Spleen (tissue), 7 donors: ENCODE results near the gene GDF2.

ENCODE experiments used
- POLR2A ChIP-seq, 3 donors: fragments of 450-650 bp; IDR thresholded peaks; one replicate each; pipeline ENCODE4 v1.5.1; 2017; ENCODE audit warnings: antibody characterized with exemption in 3 of 3, mild to moderate bottlenecking in 1 of 3
- POLR2AphosphoS5 ChIP-seq, 3 donors: sonication (generic); formaldehyde crosslinking; IDR thresholded peaks; one replicate each; pipeline ENCODE4 v1.5.1; 2017; ENCODE audit warnings: antibody characterized with exemption in 3 of 3
- TF ChIP-seq, protein P1 (sequence below), 11 experiments: fragments of 200-600 bp in 7 of 11; fragments of 450-650 bp in 4 of 11; sonication (generic) in 4 of 11; IDR thresholded peaks in 8 of 11; conservative IDR thresholded peaks in 3 of 11; 1 replicate in 7 of 11; 2 replicates in 4 of 11; pipeline versions ENCODE4 v1.4.0 to v1.8.0; 2016 to 2021; ENCODE audit warnings: antibody characterized with exemption in 11 of 11, inconsistent platforms in 4 of 11, mild to moderate bottlenecking in 1 of 11
- donor health status: DM: no; HTN: no; CAD: no; lungs with moderate emphysema.
- donor health status: DM: no; HTN: no; CAD: no.
- donor health status: DM: no; HTN: no; CAD: no.

DNA sequence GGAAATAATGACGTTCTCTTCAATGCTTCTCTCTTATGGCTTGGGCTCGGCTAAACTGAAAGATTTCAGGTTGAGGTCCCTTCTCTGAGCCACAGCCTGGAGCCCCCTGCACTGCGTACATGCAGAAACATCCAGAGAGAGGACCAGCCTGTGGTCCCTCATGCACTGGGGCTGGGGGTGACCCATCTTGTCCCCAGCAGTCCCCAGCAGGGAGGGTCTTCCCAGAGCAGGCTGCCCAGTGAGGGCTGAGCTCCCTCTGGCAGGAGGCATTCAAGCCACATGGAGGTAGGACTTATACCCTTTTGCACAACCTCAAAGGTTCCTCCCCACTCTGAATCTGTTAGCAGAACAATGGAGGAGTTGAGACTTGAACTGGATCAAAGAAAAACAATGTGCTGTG, 14.9 kb upstream of the GDF2 start:
- TF ChIP-seq, protein P1, sequence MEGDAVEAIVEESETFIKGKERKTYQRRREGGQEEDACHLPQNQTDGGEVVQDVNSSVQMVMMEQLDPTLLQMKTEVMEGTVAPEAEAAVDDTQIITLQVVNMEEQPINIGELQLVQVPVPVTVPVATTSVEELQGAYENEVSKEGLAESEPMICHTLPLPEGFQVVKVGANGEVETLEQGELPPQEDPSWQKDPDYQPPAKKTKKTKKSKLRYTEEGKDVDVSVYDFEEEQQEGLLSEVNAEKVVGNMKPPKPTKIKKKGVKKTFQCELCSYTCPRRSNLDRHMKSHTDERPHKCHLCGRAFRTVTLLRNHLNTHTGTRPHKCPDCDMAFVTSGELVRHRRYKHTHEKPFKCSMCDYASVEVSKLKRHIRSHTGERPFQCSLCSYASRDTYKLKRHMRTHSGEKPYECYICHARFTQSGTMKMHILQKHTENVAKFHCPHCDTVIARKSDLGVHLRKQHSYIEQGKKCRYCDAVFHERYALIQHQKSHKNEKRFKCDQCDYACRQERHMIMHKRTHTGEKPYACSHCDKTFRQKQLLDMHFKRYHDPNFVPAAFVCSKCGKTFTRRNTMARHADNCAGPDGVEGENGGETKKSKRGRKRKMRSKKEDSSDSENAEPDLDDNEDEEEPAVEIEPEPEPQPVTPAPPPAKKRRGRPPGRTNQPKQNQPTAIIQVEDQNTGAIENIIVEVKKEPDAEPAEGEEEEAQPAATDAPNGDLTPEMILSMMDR (IDR thresholded peaks at IDR 0.05 in 8 of 11, conservative IDR thresholded peaks at IDR 0.05 in 3 of 11), result no peak
- no peak for TF ChIP-seq POLR2A (IDR thresholded peaks at IDR 0.05)
- TF ChIP-seq POLR2AphosphoS5 (IDR thresholded peaks at IDR 0.05), result no peak
